HG03039 (cell line): ENCODE results near the gene NLRP7.
"Not testable (repeated sequence)": the region's sequence is repeated elsewhere in the genome, so short reads cannot be mapped to it uniquely, and the experiment has no call there.

ENCODE experiments used
- ATAC-seq: cut with Tn5 transposase; IDR thresholded peaks from one replicate; pipeline ENCODE4 v1.9.1; 2021; ENCODE audit warnings: mild to moderate bottlenecking, moderate library complexity; ENCODE audit not compliant: unreplicated experiment

The NLRP7 gene

GRCh38 chr19:54947381-54947780 is at the start of gene NLRP7:
Gene NLRP7 (minus strand): TSS chr19:54947530.
- no peak for ATAC-seq

GRCh38 chr19:54995561-54995960 is 48.2 kb upstream of the NLRP7 start:
- ATAC-seq, result no peak

GRCh38 chr19:54989531-54989930 is 42.2 kb upstream of the NLRP7 start:
- not testable (repeated sequence) for ATAC-seq

- ATAC-seq, result not testable (repeated sequence)
Observed at GRCh38 chr19:54982562-54982961, 35.2 kb upstream of the NLRP7 start.

- not testable (repeated sequence) for ATAC-seq
Observed at GRCh38 chr19:54973229-54974090, 26.1 kb upstream of the NLRP7 start.

DNA sequence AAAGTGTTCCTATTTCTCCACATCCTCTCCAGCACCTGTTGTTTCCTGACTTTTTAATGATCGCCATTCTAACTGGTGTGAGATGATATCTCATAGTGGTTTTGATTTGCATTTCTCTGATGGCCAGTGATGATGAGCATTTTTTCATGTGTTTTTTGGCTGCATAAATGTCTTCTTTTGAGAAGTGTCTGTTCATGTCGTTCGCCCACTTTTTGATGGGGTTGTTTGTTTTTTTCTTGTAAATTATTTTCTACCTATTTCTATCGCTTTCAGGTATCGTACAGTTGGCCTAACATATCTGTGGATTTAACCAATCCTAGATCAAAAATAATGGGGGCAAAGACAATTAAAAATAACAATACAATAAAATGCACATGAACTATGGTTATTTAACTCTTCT is 24.1 kb upstream of the NLRP7 start:
- ATAC-seq, result not testable (repeated sequence)

DNA sequence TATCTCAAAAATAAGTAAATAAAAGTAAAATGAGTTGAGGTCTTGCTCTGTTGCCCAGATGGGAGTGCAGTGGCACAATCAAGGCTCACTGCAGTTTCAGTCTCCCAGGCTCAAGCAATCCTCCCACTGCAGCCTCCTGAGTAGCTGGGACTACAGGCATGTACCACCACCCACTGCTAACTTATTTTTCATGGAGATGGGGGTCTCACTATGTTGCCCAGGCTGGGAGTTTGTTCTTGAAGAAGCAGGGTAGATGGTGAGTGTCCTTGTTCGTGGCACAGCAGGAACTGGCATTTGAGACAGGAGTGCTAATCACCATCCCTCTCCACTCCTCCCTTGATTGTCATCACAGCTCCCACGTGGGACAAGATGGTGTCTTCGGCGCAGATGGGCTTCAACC is 22.3 kb upstream of the NLRP7 start:
- no peak for ATAC-seq

DNA sequence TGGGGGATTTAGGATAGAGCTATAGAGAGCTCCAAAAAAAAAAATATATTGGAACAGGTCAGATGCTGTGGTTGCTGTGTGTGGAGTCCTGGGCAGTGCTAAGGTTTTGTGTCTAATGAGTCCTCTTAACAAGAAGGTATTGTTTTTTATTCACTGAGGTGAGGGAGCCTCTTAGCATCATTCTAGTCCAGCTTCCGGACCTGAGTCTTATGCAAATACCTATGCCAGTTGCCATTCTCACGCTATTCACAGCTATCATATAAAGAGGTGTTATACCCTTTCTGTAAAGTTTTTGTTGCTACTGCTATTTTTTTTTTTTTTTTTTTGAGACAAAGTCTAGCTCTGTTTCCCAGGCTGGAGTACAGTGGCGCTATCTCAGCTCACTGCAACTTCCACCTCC is 20.3 kb upstream of the NLRP7 start:
- ATAC-seq, result no peak

- not testable (repeated sequence) for ATAC-seq
Observed at GRCh38 chr19:54965055-54965454, 17.7 kb upstream of the NLRP7 start.

DNA sequence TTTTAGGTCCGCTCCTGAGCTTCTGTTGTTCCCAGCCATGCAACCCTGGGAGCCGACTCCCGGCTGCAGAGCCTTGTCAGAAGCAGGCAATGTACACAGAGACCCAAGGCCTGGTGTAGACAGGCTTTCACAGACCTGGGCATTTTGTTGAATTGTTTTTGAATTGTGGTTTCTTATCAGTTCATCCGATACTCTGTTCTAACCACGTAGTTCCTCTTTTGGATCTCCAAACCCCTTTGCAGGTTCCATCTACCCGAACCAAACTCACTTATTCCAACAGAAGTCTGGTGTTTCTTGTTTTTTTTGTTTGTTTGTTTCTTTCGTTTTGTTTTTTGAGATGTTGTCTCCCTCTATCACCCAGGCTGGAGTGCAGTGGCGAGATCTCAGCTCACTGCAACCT is 12.5 kb upstream of the NLRP7 start:
- ATAC-seq, result no peak

DNA sequence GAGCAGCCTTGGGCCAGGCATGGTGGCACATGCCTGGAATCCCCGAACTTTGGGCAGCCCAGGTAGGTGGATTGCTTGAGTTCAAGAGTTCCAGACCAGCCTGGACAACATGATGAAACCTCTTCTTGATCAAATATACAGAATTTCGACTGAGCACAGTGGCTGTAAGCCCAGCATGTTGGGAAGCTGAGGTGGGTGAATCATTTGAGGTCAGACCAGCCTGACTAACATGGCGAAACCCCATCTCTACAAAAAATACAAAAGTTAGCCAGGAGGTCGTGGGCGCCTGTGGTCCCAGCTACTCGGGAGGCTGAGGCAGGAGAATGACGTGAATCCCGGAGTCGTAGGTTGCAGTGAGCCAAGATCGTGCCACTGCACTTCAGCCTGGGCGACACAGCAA is 8.0 kb upstream of the NLRP7 start:
- no peak for ATAC-seq

DNA sequence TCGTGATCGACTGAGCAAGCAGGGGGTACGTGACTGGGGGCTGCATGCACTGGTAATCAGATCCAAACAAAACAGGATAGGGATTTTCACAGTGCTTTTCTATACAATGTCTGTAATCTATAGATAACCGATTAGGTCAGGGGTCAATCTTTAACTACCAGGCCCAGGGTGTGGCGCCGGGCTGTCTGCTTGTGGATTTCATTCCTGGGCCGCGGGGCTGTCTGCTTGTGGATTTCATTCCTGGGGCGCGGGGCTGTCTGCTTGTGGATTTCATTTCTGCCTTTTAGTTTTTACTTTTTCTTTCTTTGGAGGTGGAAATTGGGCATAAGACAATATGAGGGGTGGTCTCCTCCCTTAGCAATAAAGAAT is 6.0 kb upstream of the NLRP7 start:
- not testable (repeated sequence) for ATAC-seq

GRCh38 chr19:54952591-54953344 is 5.4 kb upstream of the NLRP7 start:
- ATAC-seq, result no peak

- ATAC-seq, result not testable (repeated sequence)
Observed at GRCh38 chr19:54950580-54950979, 3.2 kb upstream of the NLRP7 start.

GRCh38 chr19:54949412-54949811 is 2.1 kb upstream of the NLRP7 start:
- no peak for ATAC-seq

GRCh38 chr19:54943772-54944361 is 3.5 kb downstream of the NLRP7 start:
- ATAC-seq, result not testable (repeated sequence)

- ATAC-seq, result not testable (repeated sequence)
Observed at GRCh38 chr19:54939538-54939937, 7.8 kb downstream of the NLRP7 start.

DNA sequence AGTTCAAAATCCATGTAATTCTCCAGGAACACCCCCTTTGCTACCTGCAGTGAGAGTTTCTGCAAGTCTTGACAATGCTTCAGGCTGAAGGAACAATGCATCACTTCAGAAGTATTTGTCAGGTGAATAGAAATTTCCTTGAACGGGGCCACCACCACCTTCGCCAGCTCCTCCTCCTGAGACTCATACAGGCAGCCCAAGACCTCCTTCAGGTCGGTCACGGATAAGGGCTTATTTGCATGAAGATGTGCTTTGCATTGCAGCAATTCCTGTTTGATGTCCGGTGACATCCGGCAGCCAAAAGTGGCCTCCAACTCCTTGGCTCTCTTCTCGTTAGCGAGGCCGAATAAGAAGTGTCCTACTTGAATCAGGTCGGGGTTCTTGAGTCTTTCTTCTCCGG is 8.4 kb downstream of the NLRP7 start:
- no peak for ATAC-seq

- no peak for ATAC-seq
Observed at GRCh38 chr19:54937926-54938325, 9.4 kb downstream of the NLRP7 start.

DNA sequence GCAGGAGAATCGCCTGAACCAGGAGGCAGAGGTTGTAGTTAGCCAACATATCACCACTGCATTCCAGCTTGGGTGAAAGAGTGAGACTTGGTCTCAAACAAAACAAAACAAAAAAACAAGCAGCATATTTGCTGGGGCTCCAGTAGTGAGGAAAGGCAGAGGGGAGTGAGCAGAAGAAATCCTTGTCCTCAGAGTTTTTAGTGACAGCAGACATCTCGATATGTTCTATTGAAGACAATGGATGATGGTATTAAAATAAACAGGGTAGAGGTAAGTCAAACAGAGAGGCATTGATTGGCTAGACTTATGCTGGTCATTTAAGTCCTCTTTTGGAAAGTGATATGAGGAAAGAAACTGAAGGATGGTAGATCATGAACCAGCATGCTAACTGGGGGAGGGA is 19.0 kb downstream of the NLRP7 start:
- no peak for ATAC-seq

DNA sequence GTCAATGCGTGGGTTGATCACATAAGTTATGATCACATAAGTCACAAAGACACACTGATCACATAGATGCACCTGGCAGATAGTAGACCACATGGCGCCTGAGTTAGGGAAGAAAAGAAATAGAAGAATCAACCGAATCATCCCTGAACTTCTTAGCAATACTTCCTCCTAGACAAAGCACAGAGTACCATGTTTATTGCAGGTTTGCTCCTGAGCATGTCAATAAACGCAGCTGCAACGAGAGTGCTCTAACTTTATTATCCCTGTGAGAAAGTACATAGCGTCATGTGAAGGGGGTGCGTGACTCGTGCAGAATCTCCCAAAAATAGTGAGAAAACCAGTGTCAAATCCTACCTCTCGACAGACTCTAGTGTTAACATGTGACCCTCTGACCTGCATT is 24.1 kb downstream of the NLRP7 start:
- no peak for ATAC-seq

GRCh38 chr19:54921082-54921481 is 26.2 kb downstream of the NLRP7 start:
- ATAC-seq, result no peak
